HepG2 (cell line): ENCODE results near the gene SMCO4. TPM values are rescaled to one million over a fixed set of nuclear protein-coding genes. Genes with fewer than 3 reads are reported as not detected.
A peak's percentile ranks its signal among the peaks of the same experiment; 100 is the strongest.

Source experiments
- ATAC-seq: fragments of 200-7000 bp; cut with Tn5 transposase; 3 replicates; pipeline ENCODE4 v1.9.1; 2020; ENCODE audit warnings: mild to moderate bottlenecking, moderate library complexity
- BruUV-seq: library from RNA; stranded (reverse); fragments of 400-500 nt; replicated peaks from 2 replicates; lab custom pipeline; 2021; lab: Mats Ljungman, UMichigan
- CTCF ChIA-PET: fragments of 300-600 bp; formaldehyde crosslinking; extraction: SDS; loops from one replicate; lab custom pipeline; 2021; ENCODE audit warnings: low total read pairs, inconsistent platforms, low intra/inter-chr PET ratio; lab: Yijun Ruan, JAX
- POLR2A ChIA-PET: fragments of 350-600 bp; sonication (Branson Sonifier 250); formaldehyde crosslinking; loops from one replicate; lab custom pipeline; 2020; ENCODE audit warnings: antibody characterized with exemption, inconsistent platforms; lab: Yijun Ruan, JAX
- DNase-seq: peaks from one replicate; pipeline ENCODE4 v3.0.0-alpha.2; 2015; ENCODE audit warnings: low spot score
- FAIRE-seq: peaks from 3 replicates; lab custom pipeline; 2011; peaks lifted over from hg19 to GRCh38; lab: Jason Lieb, UNC
- H2AFZ ChIP-seq: one replicate; pipeline ENCODE4 v1.6.1; 2011; ENCODE audit warnings: low read length, inconsistent platforms
- H3K27ac ChIP-seq: fragments of 300-600 bp; 3 replicates; pipeline ENCODE4 v1.8.0; 2011; ENCODE audit warnings: mixed run types, mild to moderate bottlenecking, mixed read lengths, low read length, inconsistent platforms; ENCODE audit not compliant: insufficient read depth; ENCODE audit errors: extremely low read length
- H3K27me3 ChIP-seq, 2 experiments: fragments of 200-600 bp in 1 of 2; 2 replicates in 1 of 2; 3 replicates in 1 of 2; pipeline versions ENCODE4 v1.6.0 to v1.8.0; 2011; ENCODE audit warnings: low read length in 2 of 2, mild to moderate bottlenecking in 2 of 2, moderate library complexity in 2 of 2, inconsistent platforms in 1 of 2; ENCODE audit not compliant: insufficient read depth in 2 of 2, control insufficient read depth in 1 of 2
- H3K36me3 ChIP-seq, 2 experiments: fragments of 200-600 bp in 1 of 2; replicated peaks in 1 of 2; 2 replicates in 1 of 2; 3 replicates in 1 of 2; pipeline versions ENCODE4 v1.5.1 to v1.8.0; 2011; ENCODE audit warnings: low read length in 2 of 2, inconsistent platforms in 1 of 2; ENCODE audit not compliant: insufficient read depth in 2 of 2, control insufficient read depth in 1 of 2
- H3K4me1 ChIP-seq: 2 replicates; pipeline ENCODE4 v1.5.1; 2012; ENCODE audit warnings: low read length, inconsistent platforms; ENCODE audit not compliant: insufficient read depth
- H3K4me2 ChIP-seq: 2 replicates; pipeline ENCODE4 v1.6.0; 2011; ENCODE audit warnings: low read depth, low read length, inconsistent platforms
- H3K4me3 ChIP-seq, 3 experiments: fragments of 200-600 bp in 1 of 3; sonication (generic), shearing (Covaris generic) in 1 of 3; replicated peaks in 1 of 3; 2 replicates each; pipeline ENCODE4 v1.5.1; 2011 to 2016; ENCODE audit warnings: low read length in 3 of 3, inconsistent platforms in 2 of 3, low read depth in 2 of 3, mild to moderate bottlenecking in 2 of 3, control low read depth in 1 of 3, mixed read lengths in 1 of 3; ENCODE audit not compliant: insufficient read depth in 1 of 3
- H3K79me2 ChIP-seq: one replicate; pipeline ENCODE4 v1.6.1; 2011; ENCODE audit warnings: low read length, inconsistent platforms; ENCODE audit not compliant: insufficient read depth
- H3K9ac ChIP-seq: 2 replicates; pipeline ENCODE4 v1.6.0; 2011; ENCODE audit warnings: mild to moderate bottlenecking, low read depth, low read length, inconsistent platforms; ENCODE audit not compliant: insufficient read depth
- H3K9me3 ChIP-seq: 2 replicates; pipeline ENCODE4 v1.5.1; 2012; ENCODE audit warnings: mild to moderate bottlenecking, low read length
- H4K20me1 ChIP-seq: 2 replicates; pipeline ENCODE4 v1.6.0; 2011; ENCODE audit warnings: inconsistent platforms, mild to moderate bottlenecking, low read length, moderate library complexity; ENCODE audit not compliant: insufficient read depth
- ATF1 ChIP-seq: IDR thresholded peaks from 2 replicates; pipeline ENCODE4 v1.6.1; 2016; ENCODE audit warnings: mild to moderate bottlenecking, control low read depth
- CAMTA2 ChIP-seq: sonication (generic); formaldehyde crosslinking; IDR thresholded peaks from 2 replicates; pipeline ENCODE4 v1.4.0; 2020; ENCODE audit warnings: mild to moderate bottlenecking, missing genetic modification reagents, borderline replicate concordance
- ERF ChIP-seq: IDR thresholded peaks from 2 replicates; pipeline ENCODE4 v1.6.1; 2018; ENCODE audit warnings: missing biosample characterization, missing genetic modification reagents
- HNRNPH1 ChIP-seq: fragments of 200-400 bp; formaldehyde crosslinking; optimal IDR thresholded peaks from 2 replicates; pipeline ENCODE3; 2017; ENCODE audit warnings: mild to moderate bottlenecking, low read depth, low read length
- NFE2L2 ChIP-seq: fragments of 150-350 bp; IDR thresholded peaks from 2 replicates; pipeline ENCODE4 v1.6.1; 2014; ENCODE audit warnings: low read length
- RBFOX2 ChIP-seq: fragments of 200-400 bp; formaldehyde crosslinking; IDR thresholded peaks from 2 replicates; pipeline ENCODE4 v1.6.1; 2017; ENCODE audit warnings: low read depth, mild to moderate bottlenecking, low read length
- SMARCC2 ChIP-seq: fragments of 450-650 bp; IDR thresholded peaks from 2 replicates; pipeline ENCODE4 v1.6.1; 2017; ENCODE audit warnings: antibody characterized with exemption, mild to moderate bottlenecking
- TRAFD1 ChIP-seq: sonication (generic); formaldehyde crosslinking; IDR thresholded peaks from 2 replicates; pipeline ENCODE4 v1.5.1; 2020; ENCODE audit warnings: missing genetic modification reagents, mild to moderate bottlenecking, borderline replicate concordance
- ZFP37 ChIP-seq: sonication (generic); formaldehyde crosslinking; IDR thresholded peaks from 2 replicates; pipeline ENCODE4 v1.4.0; 2020; ENCODE audit warnings: missing genetic modification reagents, borderline replicate concordance
- ZNF30 ChIP-seq: sonication (generic); formaldehyde crosslinking; IDR thresholded peaks from 2 replicates; pipeline ENCODE4 v1.5.0; 2020; ENCODE audit warnings: mild to moderate bottlenecking, missing genetic modification reagents
- ZNF451 ChIP-seq: sonication (generic); formaldehyde crosslinking; IDR thresholded peaks from 2 replicates; pipeline ENCODE4 v1.5.0; 2020; ENCODE audit warnings: mild to moderate bottlenecking, missing genetic modification reagents
- ZNF513 ChIP-seq: sonication (generic); formaldehyde crosslinking; conservative IDR thresholded peaks from 2 replicates; pipeline ENCODE4 v1.5.0; 2020; ENCODE audit warnings: missing genetic modification reagents
- ZNF749 ChIP-seq: sonication (generic); formaldehyde crosslinking; IDR thresholded peaks from 2 replicates; pipeline ENCODE4 v1.8.0; 2022; ENCODE audit warnings: mild to moderate bottlenecking, missing genetic modification reagents, moderate library complexity, borderline replicate concordance
- ZNF777 ChIP-seq: sonication (generic); formaldehyde crosslinking; IDR thresholded peaks from 2 replicates; pipeline ENCODE4 v1.4.0; 2020; ENCODE audit warnings: missing genetic modification reagents
- WGBS: methylation state at CpG from one replicate; pipeline ENCODE4 v1.1.6; 2017; ENCODE audit warnings: low lambda C conversion rate; 5-methylcytosine and 5-hydroxymethylcytosine counted together
- in situ Hi-C: cut with HindIII; loops from 2 replicates; pipeline ENCODE4 v1.10.0; 2017; ENCODE audit warnings: low pct_unique_long_range_greater_than_20kb; ENCODE audit not compliant: extremely low pct_ligation_motif_present
- intact Hi-C: fragments of 100-400 bp; cut with micrococcal nuclease; formaldehyde crosslinking; loops from one replicate; pipeline ENCODE4 v1.10.0; 2022; ENCODE audit not compliant: unreplicated experiment
- polyA plus RNA-seq, 8 experiments: library from polyadenylated mRNA; depleted of rRNA in 3 of 8; stranded (reverse) in 7 of 8; unstranded in 1 of 8; fragments of >200 nt; fragmentation: Illumina TruSeq in 4 of 8; extraction: Trizol in 4 of 8; gene quantifications; 2 replicates each; pipeline versions ENCODE4 v1.2.1 to v1.2.3, GENCODE V29; 2011 to 2016; ENCODE audit warnings: low read depth in 4 of 8, missing spikeins in 1 of 8, mixed read lengths in 1 of 8; ENCODE audit not compliant: insufficient read depth in 1 of 8
- total RNA-seq, 5 experiments: library from RNA; depleted of rRNA; stranded (reverse); fragments of >200 nt; fragmentation: Illumina TruSeq; extraction: Trizol; gene quantifications; 2 replicates each; pipeline ENCODE4 v1.2.3, GENCODE V29; 2016; ENCODE audit warnings: low read depth in 1 of 5
- TF ChIP-seq, protein P1 (sequence below): conservative IDR thresholded peaks from 2 replicates; pipeline ENCODE4 v1.6.1; 2018; ENCODE audit warnings: missing genetic modification reagents

The SMCO4 gene
- total and polyA plus RNA-seq, 2 of the 13 experiments (the other 11 are each of a cell fraction or from before 2014, with no cell fraction given), result 10.6 to 28.5 TPM

DNA sequence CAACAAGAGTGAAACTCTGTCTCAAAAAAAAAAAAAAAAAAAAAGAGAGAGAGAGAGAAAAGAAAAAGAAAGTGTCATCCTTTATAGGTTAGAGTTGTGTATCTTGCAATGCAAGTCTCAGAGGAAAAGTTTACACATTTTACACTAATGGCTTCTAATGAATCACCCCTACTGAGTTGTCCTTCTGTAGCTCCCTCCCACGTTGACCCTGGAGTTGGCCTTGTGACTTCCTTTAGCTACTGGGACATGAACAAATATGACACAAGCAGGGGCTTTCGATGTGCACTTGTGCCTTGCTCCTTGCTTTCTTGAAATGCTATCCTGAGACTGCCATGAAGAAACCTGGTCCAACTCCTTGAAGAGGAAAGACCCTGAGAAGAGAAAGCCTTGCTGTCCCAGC is 2.4 kb upstream of the SMCO4 start:
- intact Hi-C loops (no loop called here), in situ Hi-C loops (no loop called here)
- no peak for FAIRE-seq
- Histone ChIP-seq H3K9me3 (no peaks in the 10 kb centered on the region), H3K4me3 (no peak overlapping the region), H3K79me2 (peaks cover 15% of the 10 kb centered on the region), H3K4me1 (peaks cover 44% of the 10 kb centered on the region), H3K4me2 (no peak overlapping the region), H4K20me1 (no peaks in the 10 kb centered on the region), H3K36me3 (no peaks in the 10 kb centered on the region), H2AFZ (no peak overlapping the region), H3K9ac (no peak overlapping the region), H3K27ac (no peak overlapping the region), H3K27me3 (peaks cover 0 to 7% of the 10 kb centered on the region in 2 experiments; a peak in 1 of 5 replicates)
- TF ChIP-seq ZNF777 (no peak), ZFP37 (CRISPR knock-in tag) (no peak), ATF1 (no peak)
- no peak for ATAC-seq
- DNase-seq, result no peak
- ChIA-PET POLR2A (interaction anchor here (1.0 kb wide), 1 partner anchor 59 kb away, joined by 3 read pairs; no protein-coding TSS in a partner anchor), CTCF (no interaction called here)
- 0% methylated on average over 2 of the region's 2 CpGs for WGBS
- BruUV-seq, result no TSS peak

DNA sequence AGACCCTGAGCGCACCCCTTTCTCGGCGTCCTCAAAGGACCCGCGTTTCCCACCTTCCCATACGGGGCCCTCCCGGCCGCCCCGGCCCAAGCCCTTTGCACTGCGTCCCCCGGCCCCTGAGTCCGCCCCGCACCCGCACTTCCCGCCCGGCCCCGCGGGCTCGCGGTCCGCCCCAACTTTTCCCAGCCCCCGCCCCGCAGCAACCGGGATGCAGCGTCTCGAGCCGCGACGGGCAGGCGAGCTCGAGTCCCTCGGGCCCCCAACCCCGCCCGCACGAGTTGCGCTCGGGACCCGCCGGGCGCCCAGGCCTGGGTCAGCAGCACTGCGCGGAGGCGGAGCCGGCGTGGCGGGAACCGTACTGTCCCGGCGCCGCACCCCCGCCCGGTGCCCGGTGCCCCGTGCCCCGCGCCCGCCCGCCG is 371 bp downstream of the SMCO4 start:
- POLR2A ChIA-PET, result interaction anchor here (1.0 to 3.0 kb wide), 7 partner anchors 12 to 306 kb away, joined by 3 to 39 read pairs (median 5); no protein-coding TSS in a partner anchor
- H3K27ac ChIP-seq, result peak overlapping the region; percentile 67
- peaks cover 27% of the 10 kb centered on the region for H3K79me2 ChIP-seq
- peaks cover 49% of the 10 kb centered on the region for H3K4me1 ChIP-seq
- CTCF ChIA-PET, result interaction anchor here (1.1 to 1.3 kb wide), 3 partner anchors 12 to 306 kb away, joined by 3 to 6 read pairs (median 3); no protein-coding TSS in a partner anchor
- H3K9ac ChIP-seq, result peak overlapping the region; percentile 69
- no peaks in the 10 kb centered on the region for H3K9me3 ChIP-seq
- DNase-seq, result no peak
- peak overlapping the region; percentile 77 to 83 (median 79) for H3K4me3 ChIP-seq
- H3K4me2 ChIP-seq, result peak overlapping the region; percentile 80
- WGBS, result 3% methylated on average over 23 of the region's 59 CpGs
- no peak for FAIRE-seq
- no peak overlapping the region for H2AFZ ChIP-seq
- in situ Hi-C loops, result loop anchor here (5.0 kb wide), 1 partner anchor 306 kb away; no protein-coding TSS in a partner anchor
- BruUV-seq, result no TSS peak
- intact Hi-C loops, result loop anchor here (1.0 to 2.0 kb wide), 4 partner anchors 13 to 307 kb away; no protein-coding TSS in a partner anchor
- peak; percentile 54 for ATAC-seq
- H3K36me3 ChIP-seq, result no peaks in the 10 kb centered on the region
- H3K27me3 ChIP-seq, result peaks cover 0 to 7% of the 10 kb centered on the region in 2 experiments; a peak in 1 of 5 replicates
- H4K20me1 ChIP-seq, result no peaks in the 10 kb centered on the region
- TF ChIP-seq ZNF749 (no peak), TRAFD1 (CRISPR knock-in tag) (no peak), ZNF451 (no peak), RBFOX2 (0 out of 2 replicates have a peak, but pooled peaks have one; percentile 35), SMARCC2 (no peak), ERF (CRISPR knock-in tag) (no peak), ZNF513 (CRISPR knock-in tag) (no peak), NFE2L2 (no peak), HNRNPH1 (no peak), ZNF30 (CRISPR knock-in tag) (no peak), CAMTA2 (CRISPR knock-in tag) (no peak)
- TF ChIP-seq, protein P1, sequence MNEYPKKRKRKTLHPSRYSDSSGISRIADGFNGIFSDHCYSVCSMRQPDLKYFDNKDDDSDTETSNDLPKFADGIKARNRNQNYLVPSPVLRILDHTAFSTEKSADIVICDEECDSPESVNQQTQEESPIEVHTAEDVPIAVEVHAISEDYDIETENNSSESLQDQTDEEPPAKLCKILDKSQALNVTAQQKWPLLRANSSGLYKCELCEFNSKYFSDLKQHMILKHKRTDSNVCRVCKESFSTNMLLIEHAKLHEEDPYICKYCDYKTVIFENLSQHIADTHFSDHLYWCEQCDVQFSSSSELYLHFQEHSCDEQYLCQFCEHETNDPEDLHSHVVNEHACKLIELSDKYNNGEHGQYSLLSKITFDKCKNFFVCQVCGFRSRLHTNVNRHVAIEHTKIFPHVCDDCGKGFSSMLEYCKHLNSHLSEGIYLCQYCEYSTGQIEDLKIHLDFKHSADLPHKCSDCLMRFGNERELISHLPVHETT (CRISPR knock-in tag), result no peak
